ENCODE results near the gene UBE2N.
"Not testable (repeated sequence)": the region's sequence is repeated elsewhere in the genome, so short reads cannot be mapped to it uniquely, and the experiment has no call there.

Gene UBE2N

DNA sequence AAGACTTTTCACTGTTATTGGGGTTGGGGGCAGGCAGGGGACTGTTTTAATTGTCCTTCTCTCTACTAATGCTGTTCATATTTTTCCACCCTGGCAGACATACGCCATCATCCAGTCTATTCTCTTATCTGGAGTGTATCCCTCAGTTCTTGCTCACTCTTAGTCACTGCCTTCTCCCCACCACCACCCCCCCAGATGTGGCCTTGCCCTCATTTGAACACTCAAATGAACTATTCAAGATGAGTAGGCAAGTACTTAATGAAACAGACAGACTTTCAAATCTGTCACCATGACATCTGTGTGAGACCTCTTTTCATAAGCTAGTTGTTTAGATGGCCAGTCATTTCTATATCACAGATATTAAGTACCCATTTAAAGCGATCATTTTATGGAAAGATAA is 54.0 kb downstream of the UBE2N start:
- Histone ChIP-seq H3K27me3 (no peaks in the 10 kb centered on the region), H3K9me3 (no peaks in the 10 kb centered on the region), H3K4me3 (ENCODE audit: low read depth, low read length) (no peak overlapping the region), H3K4me1 (no peaks in the 10 kb centered on the region), H3K36me3 (peaks cover 4% of the 10 kb centered on the region)
- TF ChIP-seq, protein P1, sequence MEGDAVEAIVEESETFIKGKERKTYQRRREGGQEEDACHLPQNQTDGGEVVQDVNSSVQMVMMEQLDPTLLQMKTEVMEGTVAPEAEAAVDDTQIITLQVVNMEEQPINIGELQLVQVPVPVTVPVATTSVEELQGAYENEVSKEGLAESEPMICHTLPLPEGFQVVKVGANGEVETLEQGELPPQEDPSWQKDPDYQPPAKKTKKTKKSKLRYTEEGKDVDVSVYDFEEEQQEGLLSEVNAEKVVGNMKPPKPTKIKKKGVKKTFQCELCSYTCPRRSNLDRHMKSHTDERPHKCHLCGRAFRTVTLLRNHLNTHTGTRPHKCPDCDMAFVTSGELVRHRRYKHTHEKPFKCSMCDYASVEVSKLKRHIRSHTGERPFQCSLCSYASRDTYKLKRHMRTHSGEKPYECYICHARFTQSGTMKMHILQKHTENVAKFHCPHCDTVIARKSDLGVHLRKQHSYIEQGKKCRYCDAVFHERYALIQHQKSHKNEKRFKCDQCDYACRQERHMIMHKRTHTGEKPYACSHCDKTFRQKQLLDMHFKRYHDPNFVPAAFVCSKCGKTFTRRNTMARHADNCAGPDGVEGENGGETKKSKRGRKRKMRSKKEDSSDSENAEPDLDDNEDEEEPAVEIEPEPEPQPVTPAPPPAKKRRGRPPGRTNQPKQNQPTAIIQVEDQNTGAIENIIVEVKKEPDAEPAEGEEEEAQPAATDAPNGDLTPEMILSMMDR (IDR thresholded peaks at IDR 0.05; ENCODE audit: low read depth, low read length): no peak
- no peak for DNase-seq

DNA sequence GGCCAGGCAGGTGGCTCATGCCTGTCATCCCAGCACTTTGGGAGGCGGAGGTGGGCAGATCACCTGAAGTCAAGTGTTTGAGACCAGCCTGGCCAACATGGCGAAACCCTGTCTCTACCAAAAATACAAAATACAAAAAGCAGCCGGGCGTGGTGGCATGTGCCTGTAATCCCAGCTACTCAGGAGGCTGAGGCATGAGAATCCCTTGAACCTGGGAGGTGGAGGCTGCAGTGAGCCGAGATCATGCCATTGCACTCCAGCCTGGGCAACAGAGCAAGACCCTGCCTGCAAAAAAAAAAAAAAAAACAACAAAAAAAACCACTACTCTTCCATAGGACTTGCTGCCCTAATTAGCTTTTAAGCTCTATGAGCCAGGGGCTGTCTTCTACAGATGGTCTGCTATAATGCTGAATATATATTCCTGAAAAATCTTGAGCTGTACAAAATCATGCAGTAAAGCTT is 59.7 kb downstream of the UBE2N start:
- DNase-seq; H3K36me3 ChIP-seq; H3K4me1 ChIP-seq; H3K9me3 ChIP-seq; H3K4me3 ChIP-seq (ENCODE audit: low read depth, low read length); H3K27me3 ChIP-seq: not testable (repeated sequence)

DNA sequence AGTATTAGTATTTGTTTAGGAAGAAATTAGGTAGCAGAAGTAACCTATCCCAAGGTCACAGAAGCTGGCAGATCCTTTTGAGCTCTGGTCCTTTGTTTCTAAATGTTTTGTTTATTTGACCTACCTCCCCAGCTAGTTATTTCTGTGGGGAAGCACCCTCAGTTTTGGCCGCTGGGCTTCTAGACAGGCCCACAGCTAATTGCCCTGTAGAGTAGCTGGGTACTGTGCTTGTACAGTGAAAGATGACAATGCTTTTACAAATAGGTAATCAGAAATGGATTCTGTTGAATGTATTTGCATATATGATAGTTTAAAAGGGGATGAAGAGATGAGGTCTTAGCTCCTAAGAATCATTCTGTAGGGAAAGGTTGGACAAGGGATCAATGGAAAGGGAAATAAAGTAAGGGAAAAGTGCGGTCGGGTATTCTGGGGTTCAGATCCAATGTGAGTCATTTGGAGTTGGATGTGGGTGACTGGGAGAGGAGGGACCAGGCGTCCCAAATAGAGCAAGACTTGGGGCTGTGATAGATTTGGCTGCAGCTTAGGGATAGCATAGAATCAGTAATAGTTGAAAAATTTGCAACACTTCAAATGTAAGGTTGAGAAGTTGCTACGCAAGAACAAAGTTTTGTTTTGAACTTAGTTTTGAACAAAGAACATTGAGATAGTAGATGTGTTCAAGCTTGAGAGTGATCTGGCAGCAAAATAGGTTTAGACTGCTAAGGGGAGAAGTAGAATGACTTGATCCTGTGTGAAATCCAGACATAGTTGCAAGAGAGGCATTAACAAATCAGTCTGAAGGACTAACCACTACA is 60.4 kb downstream of the UBE2N start:
- Histone ChIP-seq H3K4me1 (peaks cover 4% of the 10 kb centered on the region; the same call in 1 of the 2 replicates), H3K4me3 (ENCODE audit: low read depth, low read length) (0 out of 2 replicates have a peak overlapping the region, but pooled peaks have one; percentile 6), H3K9me3 (no peaks in the 10 kb centered on the region), H3K27me3 (no peaks in the 10 kb centered on the region), H3K36me3 (peaks cover 4% of the 10 kb centered on the region; the same call in 1 of the 2 replicates)
- no peak for DNase-seq
- TF ChIP-seq, protein P1 (IDR thresholded peaks at IDR 0.05; ENCODE audit: low read depth, low read length): no peak

DNA sequence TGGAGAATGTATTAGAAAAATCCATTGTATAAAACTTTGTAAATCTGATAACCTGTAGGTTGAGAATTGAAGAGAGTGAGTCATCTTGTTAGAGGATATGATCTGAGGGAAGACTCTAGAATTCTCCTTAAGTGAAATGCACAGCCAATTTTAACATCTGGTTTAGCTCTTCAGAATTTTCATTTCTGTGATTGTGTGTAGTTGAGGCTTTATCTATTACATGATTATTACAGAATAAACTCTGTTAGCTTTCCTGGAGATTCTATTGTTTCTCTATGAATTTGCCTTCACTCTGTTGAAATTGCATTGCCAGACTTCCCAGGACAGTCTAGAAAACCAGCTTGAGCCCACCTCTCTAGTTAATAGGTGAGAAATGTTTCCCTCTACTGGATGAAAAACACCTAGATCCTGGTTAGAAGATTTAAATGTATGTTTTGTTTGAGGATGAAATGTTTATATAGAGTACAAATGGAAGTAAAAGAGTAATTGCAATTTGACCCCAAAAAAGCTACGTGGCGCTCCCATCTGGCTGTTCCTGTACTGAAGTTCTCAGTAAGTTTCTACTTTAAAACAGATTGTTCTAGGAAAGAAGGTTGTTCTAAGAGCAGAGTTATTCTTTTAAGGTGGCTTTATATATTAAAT is 61.1 kb downstream of the UBE2N start:
- Histone ChIP-seq H3K27me3 (no peaks in the 10 kb centered on the region), H3K36me3 (no peaks in the 10 kb centered on the region; the same call in 1 of the 2 replicates), H3K4me1 (peaks cover 4% of the 10 kb centered on the region; the same call in 1 of the 2 replicates), H3K4me3 (ENCODE audit: low read depth, low read length) (peak overlapping the region; percentile 79), H3K9me3 (no peaks in the 10 kb centered on the region)
- TF ChIP-seq, protein P1 (IDR thresholded peaks at IDR 0.05; ENCODE audit: low read depth, low read length): peak; percentile 43
- DNase-seq: peak; percentile 12

DNA sequence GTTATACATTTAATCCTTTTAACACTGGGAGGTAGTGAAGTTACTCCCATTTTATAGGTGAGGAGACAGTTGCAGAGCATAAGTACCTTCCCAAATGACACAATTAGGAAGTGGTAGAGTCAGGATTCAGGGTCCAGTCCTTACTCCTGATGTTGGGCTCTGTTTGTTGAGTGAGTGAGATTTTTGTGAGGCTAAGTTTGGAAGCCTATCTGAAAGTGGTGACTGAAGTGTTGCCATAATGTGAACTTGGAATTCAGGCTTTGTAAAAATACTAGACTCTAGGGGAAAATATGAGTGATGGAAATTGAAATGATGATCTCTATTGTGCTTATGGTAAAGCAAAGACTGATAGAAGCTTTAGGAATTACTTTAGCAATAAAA is 61.8 kb downstream of the UBE2N start:
- DNase-seq: no peak
- H3K36me3 ChIP-seq: no peaks in the 10 kb centered on the region; the same call in 1 of the 2 replicates
- peaks cover 4% of the 10 kb centered on the region; the same call in 1 of the 2 replicates for H3K4me1 ChIP-seq
- no peaks in the 10 kb centered on the region for H3K27me3 ChIP-seq
- peak overlapping the region; percentile 79 for H3K4me3 ChIP-seq (ENCODE audit: low read depth, low read length)
- no peaks in the 10 kb centered on the region for H3K9me3 ChIP-seq
- TF ChIP-seq, protein P1 (IDR thresholded peaks at IDR 0.05; ENCODE audit: low read depth, low read length): no peak

DNA sequence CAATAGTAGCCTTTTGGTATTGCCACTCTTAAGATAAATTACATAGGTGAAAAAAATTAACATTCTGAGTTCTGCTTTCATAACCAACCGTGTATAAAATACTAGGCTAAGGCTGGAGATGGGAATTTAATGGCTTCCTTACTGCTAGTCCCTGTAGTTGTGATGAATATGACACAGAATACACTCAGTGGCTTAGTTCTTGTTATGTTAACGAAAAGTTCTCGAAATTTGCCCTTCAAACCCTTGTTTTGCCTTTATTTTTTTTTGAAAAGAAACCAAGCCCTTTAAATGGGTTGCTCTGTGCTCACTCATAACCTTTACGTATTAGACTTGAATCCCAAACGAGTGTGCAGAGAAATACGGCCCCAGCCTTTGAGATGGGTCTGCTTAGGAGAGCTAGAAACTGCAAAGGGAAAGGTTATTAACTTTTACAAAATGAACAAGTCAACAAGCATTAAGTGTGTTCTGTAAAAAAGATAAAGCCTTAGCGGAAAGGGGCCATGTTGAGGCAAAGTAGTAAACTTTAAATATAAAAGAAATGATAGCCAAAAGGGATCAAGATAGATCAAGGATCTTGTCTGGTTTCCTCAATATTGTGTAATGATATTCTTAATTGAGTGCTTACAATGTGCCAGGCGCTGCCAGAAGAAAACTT is 62.3 kb downstream of the UBE2N start:
- H3K9me3 ChIP-seq: no peaks in the 10 kb centered on the region
- TF ChIP-seq, protein P1 (IDR thresholded peaks at IDR 0.05; ENCODE audit: low read depth, low read length): no peak
- H3K27me3 ChIP-seq: no peaks in the 10 kb centered on the region
- DNase-seq: no peak
- no peaks in the 10 kb centered on the region; the same call in 1 of the 2 replicates for H3K36me3 ChIP-seq
- H3K4me1 ChIP-seq: peaks cover 4% of the 10 kb centered on the region; the same call in 1 of the 2 replicates
- peak overlapping the region; percentile 79 for H3K4me3 ChIP-seq (ENCODE audit: low read depth, low read length)

Data from BE2C (cell line).